SK-N-MC (cell line): ENCODE results near the gene FAM151A.

Experiments
- EZH2 ChIP-seq: fragments of 200-600 bp; sonication (generic); IDR thresholded peaks from one replicate; pipeline ENCODE4 v1.6.1; 2017; ENCODE audit warnings: antibody characterized with exemption
- FOXP2 ChIP-seq: optimal IDR thresholded peaks from 2 replicates; pipeline ENCODE3; 2011; ENCODE audit warnings: mild to moderate bottlenecking, moderate library complexity; ENCODE audit not compliant: insufficient read depth; ENCODE audit errors: extremely low read length, control extremely low read depth
- POLR2AphosphoS5 ChIP-seq: IDR thresholded peaks from 2 replicates; pipeline ENCODE4 v1.6.1; 2012; ENCODE audit warnings: mild to moderate bottlenecking, low read depth, low read length, borderline replicate concordance

DNA sequence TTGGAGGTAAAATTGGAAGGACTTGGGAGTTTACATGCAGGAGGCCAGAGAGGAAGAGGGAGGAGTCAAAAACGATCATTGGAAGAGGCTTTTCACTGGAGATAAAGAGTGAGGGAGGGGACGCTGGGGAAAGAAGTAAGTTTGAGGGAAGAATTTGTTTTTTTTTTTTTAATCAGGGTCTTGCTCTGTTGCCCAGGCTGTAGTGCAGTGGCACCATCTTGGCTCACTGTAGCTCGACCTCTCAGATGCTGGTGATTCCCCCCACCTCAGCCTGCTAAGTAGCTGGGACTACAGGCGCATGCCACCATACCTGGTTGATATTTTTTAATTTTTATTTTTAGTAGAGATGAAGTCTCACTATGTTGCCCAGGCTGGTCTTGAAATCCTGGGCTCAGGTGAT is 17.0 kb upstream of the FAM151A start:
- TF ChIP-seq EZH2 (no peak), POLR2AphosphoS5 (no peak), FOXP2 (no peak)
